Measurements from ENCODE around the gene C16orf92.

Gene C16orf92

GRCh38 chr16:29985271-29985811, 37.7 kb upstream of the C16orf92 start:
- H3K9ac ChIP-seq (ENCODE audit: insufficient read length, low read depth), result peak overlapping the region; percentile 3

GRCh38 chr16:29986231-29986630, 36.8 kb upstream of the C16orf92 start:
- H3K4me1 ChIP-seq (ENCODE audit: insufficient read depth, insufficient read length), result no peaks in the 10 kb centered on the region
- H3K36me3 ChIP-seq (ENCODE audit: insufficient read depth, insufficient read length, low read length), result peaks cover 92% of the 10 kb centered on the region
- no peak overlapping the region for H3K9ac ChIP-seq (ENCODE audit: insufficient read length, low read depth)
- TF ChIP-seq SUZ12 (IDR thresholded peaks at IDR 0.05; ENCODE audit: extremely low read depth, insufficient read depth, insufficient read length) (no peak), YY1 (IDR thresholded peaks at IDR 0.05; ENCODE audit: insufficient read depth, insufficient read length) (no peak), ZNF274 (IDR thresholded peaks at IDR 0.05; ENCODE audit: low read depth, low read length) (no peak)
- H3K9me3 ChIP-seq (ENCODE audit: insufficient read depth, low read length), result no peaks in the 10 kb centered on the region
- DNase-seq (ENCODE audit: low read depth, low spot score), result no peak
- no peak overlapping the region for H3K4me3 ChIP-seq (ENCODE audit: insufficient read length, low read depth)
- no peaks in the 10 kb centered on the region for H3K27me3 ChIP-seq (ENCODE audit: insufficient read depth, insufficient read length)

More at GRCh38 chr16:29985271-29985811, 37.7 kb upstream of the C16orf92 start:
- no peaks in the 10 kb centered on the region for H3K4me1 ChIP-seq (ENCODE audit: insufficient read depth, insufficient read length)
- H3K9me3 ChIP-seq (ENCODE audit: insufficient read depth, low read length), result no peaks in the 10 kb centered on the region
- no peak for DNase-seq (ENCODE audit: low read depth, low spot score)
- H3K27me3 ChIP-seq (ENCODE audit: insufficient read depth, insufficient read length), result no peaks in the 10 kb centered on the region
- TF ChIP-seq ZNF274 (IDR thresholded peaks at IDR 0.05; ENCODE audit: low read depth, low read length) (no peak), SUZ12 (IDR thresholded peaks at IDR 0.05; ENCODE audit: extremely low read depth, insufficient read depth, insufficient read length) (no peak)
- H3K4me3 ChIP-seq (ENCODE audit: insufficient read length, low read depth), result no peak overlapping the region
- H3K36me3 ChIP-seq (ENCODE audit: insufficient read depth, insufficient read length, low read length), result peaks cover 94% of the 10 kb centered on the region

- no peak overlapping the region for H3K9ac ChIP-seq (ENCODE audit: insufficient read length, low read depth)
- TF ChIP-seq SUZ12 (IDR thresholded peaks at IDR 0.05; ENCODE audit: extremely low read depth, insufficient read depth, insufficient read length), result no peak
- TF ChIP-seq YY1 (IDR thresholded peaks at IDR 0.05; ENCODE audit: insufficient read depth, insufficient read length), result no peak
- TF ChIP-seq ZNF274 (IDR thresholded peaks at IDR 0.05; ENCODE audit: low read depth, low read length), result no peak
- no peaks in the 10 kb centered on the region for H3K27me3 ChIP-seq (ENCODE audit: insufficient read depth, insufficient read length)
- peaks cover 92% of the 10 kb centered on the region for H3K36me3 ChIP-seq (ENCODE audit: insufficient read depth, insufficient read length, low read length)
- no peak overlapping the region for H3K4me3 ChIP-seq (ENCODE audit: insufficient read length, low read depth)
- DNase-seq (ENCODE audit: low read depth, low spot score), result no peak
- no peaks in the 10 kb centered on the region for H3K4me1 ChIP-seq (ENCODE audit: insufficient read depth, insufficient read length)
- no peaks in the 10 kb centered on the region for H3K9me3 ChIP-seq (ENCODE audit: insufficient read depth, low read length)
These were observed 36.1 kb upstream of the C16orf92 start for GRCh38 chr16:29986931-29987330.

GRCh38 chr16:29987371-29988085, 35.5 kb upstream of the C16orf92 start:
- TF ChIP-seq SUZ12 (IDR thresholded peaks at IDR 0.05; ENCODE audit: extremely low read depth, insufficient read depth, insufficient read length) (no peak), ZNF274 (IDR thresholded peaks at IDR 0.05; ENCODE audit: low read depth, low read length) (no peak), YY1 (IDR thresholded peaks at IDR 0.05; ENCODE audit: insufficient read depth, insufficient read length) (no peak)
- DNase-seq (ENCODE audit: low read depth, low spot score), result no peak
- H3K4me3 ChIP-seq (ENCODE audit: insufficient read length, low read depth), result no peak overlapping the region
- no peak overlapping the region for H3K9ac ChIP-seq (ENCODE audit: insufficient read length, low read depth)
- peaks cover 92% of the 10 kb centered on the region for H3K36me3 ChIP-seq (ENCODE audit: insufficient read depth, insufficient read length, low read length)
- H3K9me3 ChIP-seq (ENCODE audit: insufficient read depth, low read length), result no peaks in the 10 kb centered on the region
- no peaks in the 10 kb centered on the region for H3K27me3 ChIP-seq (ENCODE audit: insufficient read depth, insufficient read length)
- H3K4me1 ChIP-seq (ENCODE audit: insufficient read depth, insufficient read length), result no peaks in the 10 kb centered on the region

- H3K36me3 ChIP-seq (ENCODE audit: insufficient read depth, insufficient read length, low read length), result peaks cover 92% of the 10 kb centered on the region
- TF ChIP-seq SUZ12 (IDR thresholded peaks at IDR 0.05; ENCODE audit: extremely low read depth, insufficient read depth, insufficient read length) (no peak), ZNF274 (IDR thresholded peaks at IDR 0.05; ENCODE audit: low read depth, low read length) (no peak), YY1 (IDR thresholded peaks at IDR 0.05; ENCODE audit: insufficient read depth, insufficient read length) (no peak)
- H3K9me3 ChIP-seq (ENCODE audit: insufficient read depth, low read length), result no peaks in the 10 kb centered on the region
- H3K9ac ChIP-seq (ENCODE audit: insufficient read length, low read depth), result peak overlapping the region; percentile 16
- no peak overlapping the region for H3K4me3 ChIP-seq (ENCODE audit: insufficient read length, low read depth)
- H3K4me1 ChIP-seq (ENCODE audit: insufficient read depth, insufficient read length), result peaks cover under 1% of the 10 kb centered on the region
- no peak for DNase-seq (ENCODE audit: low read depth, low spot score)
- no peaks in the 10 kb centered on the region for H3K27me3 ChIP-seq (ENCODE audit: insufficient read depth, insufficient read length)
These were observed 34.5 kb upstream of the C16orf92 start for GRCh38 chr16:29988346-29989075.

- Histone ChIP-seq H3K9ac (ENCODE audit: insufficient read length, low read depth) (no peak overlapping the region), H3K4me1 (ENCODE audit: insufficient read depth, insufficient read length) (peaks cover 5% of the 10 kb centered on the region), H3K9me3 (ENCODE audit: insufficient read depth, low read length) (no peaks in the 10 kb centered on the region), H3K36me3 (ENCODE audit: insufficient read depth, insufficient read length, low read length) (peaks cover 91% of the 10 kb centered on the region), H3K4me3 (ENCODE audit: insufficient read length, low read depth) (no peak overlapping the region), H3K27me3 (ENCODE audit: insufficient read depth, insufficient read length) (no peaks in the 10 kb centered on the region)
- no peak for TF ChIP-seq SUZ12 (IDR thresholded peaks at IDR 0.05; ENCODE audit: extremely low read depth, insufficient read depth, insufficient read length)
- no peak for TF ChIP-seq YY1 (IDR thresholded peaks at IDR 0.05; ENCODE audit: insufficient read depth, insufficient read length)
- no peak for TF ChIP-seq ZNF274 (IDR thresholded peaks at IDR 0.05; ENCODE audit: low read depth, low read length)
- no peak for DNase-seq (ENCODE audit: low read depth, low spot score)
These were observed 33.7 kb upstream of the C16orf92 start for GRCh38 chr16:29989111-29989858.
